A549 (cell line): ENCODE data around the gene FAAH. TPM values are rescaled to one million over a fixed set of nuclear protein-coding genes. Genes with fewer than 3 reads are reported as not detected.

Experiments used
- ATAC-seq, 2 experiments: fragments of 200-7000 bp in 1 of 2; fragments of >200 bp in 1 of 2; cut with Nextera tagmentation in 1 of 2; cut with Tn5 transposase in 1 of 2; 3 replicates each; pipeline versions ENCODE4 v1.8.0 to v1.9.1; 2018 to 2020; ENCODE audit warnings: mild to moderate bottlenecking in 1 of 2, moderate library complexity in 1 of 2
- CTCF ChIA-PET: fragments of 300-600 bp; sonication (Branson Sonifier 250); formaldehyde crosslinking; extraction: SDS; loops from one replicate; lab custom pipeline; 2021; ENCODE audit warnings: antibody characterized with exemption, inconsistent platforms; lab: Yijun Ruan, JAX
- POLR2A ChIA-PET: fragments of 350-600 bp; formaldehyde crosslinking; extraction: SDS; loops from one replicate; lab custom pipeline; 2021; ENCODE audit warnings: antibody characterized with exemption, inconsistent platforms; lab: Yijun Ruan, JAX
- DNase-seq, 2 experiments: peaks; one replicate each; pipeline versions ENCODE4 v3.0.0 to v3.0.0-alpha.2; 2011 to 2016; ENCODE audit warnings: low read depth in 1 of 2, low spot score in 1 of 2
- FAIRE-seq: peaks from 2 replicates; lab custom pipeline; 2011; peaks lifted over from hg19 to GRCh38; lab: Jason Lieb, UNC
- H3K27ac ChIP-seq, 2 experiments: fragments of >200 bp; sonication (Bioruptor Twin); formaldehyde crosslinking; 3 replicates each; pipeline ENCODE4 v1.5.1; 2016 to 2017
- H3K4me1 ChIP-seq: fragments of >200 bp; sonication (Bioruptor Twin); formaldehyde crosslinking; 3 replicates; pipeline ENCODE4 v1.6.1; 2016
- H3K4me2 ChIP-seq: fragments of >200 bp; sonication (Bioruptor Twin); formaldehyde crosslinking; 3 replicates; pipeline ENCODE4 v1.6.1; 2016
- H3K4me3 ChIP-seq: fragments of >200 bp; sonication (Bioruptor Twin); formaldehyde crosslinking; 3 replicates; pipeline ENCODE4 v1.5.1; 2016
- H3K9me3 ChIP-seq: fragments of >200 bp; sonication (Bioruptor Twin); formaldehyde crosslinking; 3 replicates; pipeline ENCODE4 v1.6.1; 2016
- BHLHE40 ChIP-seq: IDR thresholded peaks from 2 replicates; pipeline ENCODE4 v1.6.1; 2012; ENCODE audit warnings: low read depth, low read length, inconsistent platforms
- EHF ChIP-seq: fragments of 250-450 bp; sonication (Bioruptor Pico); IDR thresholded peaks from 2 replicates; pipeline ENCODE4 v1.5.0; 2020; ENCODE audit warnings: mild to moderate bottlenecking
- EP300 ChIP-seq, 2 experiments: fragments of >200 bp; sonication (Bioruptor Twin); formaldehyde crosslinking; IDR thresholded peaks; 2 replicates in 1 of 2; 3 replicates in 1 of 2; pipeline ENCODE4 v1.6.1; 2016 to 2017
- FOSL2 ChIP-seq, 2 experiments: fragments of 450-650 bp in 1 of 2; fragments of >200 bp in 1 of 2; sonication (Bioruptor Twin) in 1 of 2; formaldehyde crosslinking; IDR thresholded peaks; 2 replicates each; pipeline versions ENCODE4 v1.5.0 to v1.6.1; 2016 to 2020; ENCODE audit warnings: mild to moderate bottlenecking in 1 of 2, moderate library complexity in 1 of 2
- FOXS1 ChIP-seq: fragments of 250-450 bp; sonication (Bioruptor Pico); IDR thresholded peaks from 2 replicates; pipeline ENCODE4 v1.5.0; 2020; ENCODE audit warnings: mild to moderate bottlenecking, moderate library complexity
- HDAC2 ChIP-seq: fragments of 200-600 bp; sonication (generic); IDR thresholded peaks from 2 replicates; pipeline ENCODE4 v1.6.1; 2016
- HOXA7 ChIP-seq: fragments of 250-450 bp; sonication (Bioruptor Pico); IDR thresholded peaks from 2 replicates; pipeline ENCODE4 v1.5.0; 2020; ENCODE audit warnings: mild to moderate bottlenecking, moderate library complexity
- HOXB5 ChIP-seq: fragments of 250-450 bp; sonication (Bioruptor Pico); IDR thresholded peaks from 2 replicates; pipeline ENCODE4 v1.5.0; 2020; ENCODE audit warnings: mild to moderate bottlenecking, moderate library complexity
- JUN ChIP-seq, 2 experiments: fragments of >200 bp; sonication (Bioruptor Twin); formaldehyde crosslinking; IDR thresholded peaks; 2 replicates in 1 of 2; 3 replicates in 1 of 2; pipeline ENCODE4 v1.6.1; 2016 to 2017
- KDM1A ChIP-seq: fragments of 200-600 bp; sonication (generic); IDR thresholded peaks from 2 replicates; pipeline ENCODE4 v1.6.1; 2016; ENCODE audit warnings: low read depth, mild to moderate bottlenecking
- MAZ ChIP-seq: fragments of 150-350 bp; IDR thresholded peaks from 2 replicates; pipeline ENCODE4 v1.6.1; 2014; ENCODE audit warnings: antibody characterized with exemption, low read depth, low read length, borderline replicate concordance
- NFE2L2 ChIP-seq: fragments of 150-350 bp; conservative IDR thresholded peaks from 2 replicates; pipeline ENCODE4 v1.6.1; 2014; ENCODE audit warnings: low read length
- NPAS2 ChIP-seq: fragments of 250-450 bp; sonication (Bioruptor Pico); IDR thresholded peaks from 2 replicates; pipeline ENCODE4 v1.8.0; 2022; ENCODE audit warnings: mild to moderate bottlenecking, moderate library complexity, borderline replicate concordance
- PHF8 ChIP-seq: fragments of 200-600 bp; sonication (generic); IDR thresholded peaks from 2 replicates; pipeline ENCODE4 v1.6.1; 2016; ENCODE audit warnings: low read depth, mild to moderate bottlenecking, antibody characterized with exemption, moderate library complexity, borderline replicate concordance
- POLR2A ChIP-seq: IDR thresholded peaks from 2 replicates; pipeline ENCODE4 v1.6.1; 2012; ENCODE audit warnings: mild to moderate bottlenecking, low read length
- POLR2AphosphoS2 ChIP-seq: conservative IDR thresholded peaks from 2 replicates; pipeline ENCODE4 v1.6.1; 2012; ENCODE audit warnings: low read length, improper control_type of control experiment, inconsistent platforms
- RAD21 ChIP-seq, 2 experiments: fragments of >200 bp in 1 of 2; sonication (Bioruptor Twin) in 1 of 2; formaldehyde crosslinking in 1 of 2; IDR thresholded peaks in 1 of 2; conservative IDR thresholded peaks in 1 of 2; 2 replicates in 1 of 2; 3 replicates in 1 of 2; pipeline ENCODE4 v1.6.1; 2012 to 2018; ENCODE audit warnings: inconsistent platforms in 1 of 2
- RCOR1 ChIP-seq: fragments of 150-350 bp; IDR thresholded peaks from 2 replicates; pipeline ENCODE4 v1.6.1; 2014; ENCODE audit warnings: antibody characterized with exemption, low read length, low read depth
- RFX5 ChIP-seq: fragments of 450-650 bp; IDR thresholded peaks from 2 replicates; pipeline ENCODE4 v1.7.1; 2014; ENCODE audit warnings: antibody characterized with exemption, mild to moderate bottlenecking, moderate library complexity
- SREBF2 ChIP-seq: fragments of 450-650 bp; IDR thresholded peaks from 2 replicates; pipeline ENCODE4 v1.6.1; 2014; ENCODE audit warnings: mild to moderate bottlenecking, moderate library complexity
- TP53 ChIP-seq: fragments of 250-450 bp; sonication (Bioruptor Pico); IDR thresholded peaks from 2 replicates; pipeline ENCODE4 v1.5.0; 2021; ENCODE audit warnings: mild to moderate bottlenecking, moderate library complexity
- ZC3H11A ChIP-seq: fragments of 450-650 bp; IDR thresholded peaks from 2 replicates; pipeline ENCODE4 v1.6.1; 2014; ENCODE audit warnings: antibody characterized with exemption, mild to moderate bottlenecking
- WGBS: methylation state at CpG from one replicate; pipeline ENCODE4 v1.1.6; 2017; ENCODE audit errors: missing lambda C conversion rate; 5-methylcytosine and 5-hydroxymethylcytosine counted together
- polyA plus RNA-seq, 4 experiments: library from polyadenylated mRNA; depleted of rRNA in 3 of 4; stranded (reverse); fragments of >200 nt; fragmentation: RNase III in 1 of 4; extraction: RNeasy Plus Mini Kit Qiagen cat#74134 plus additional on column Dnase treatment in 1 of 4; gene quantifications; 2 replicates in 3 of 4; 3 replicates in 1 of 4; pipeline ENCODE4 v1.2.3, GENCODE V29; 2011 to 2017
- TF ChIP-seq, protein P1 (sequence below): fragments of 250-450 bp; sonication (Bioruptor Pico); IDR thresholded peaks from 2 replicates; pipeline ENCODE4 v1.5.0; 2021; ENCODE audit warnings: mild to moderate bottlenecking, moderate library complexity, borderline replicate concordance
- TF ChIP-seq, protein P2 (sequence below): IDR thresholded peaks from 2 replicates; pipeline ENCODE4 v1.6.1; 2012
- TF ChIP-seq, protein P3 (sequence below): IDR thresholded peaks from 2 replicates; pipeline ENCODE4 v1.6.1; 2012; ENCODE audit warnings: low read depth, borderline replicate concordance
- TF ChIP-seq, protein P4 (sequence below): fragments of >200 bp; sonication (Bioruptor Twin); formaldehyde crosslinking; IDR thresholded peaks from 3 replicates; pipeline ENCODE4 v1.6.1; 2016
- TF ChIP-seq, protein P5 (sequence below): fragments of 200-600 bp; sonication (generic); IDR thresholded peaks from 2 replicates; pipeline ENCODE4 v1.6.1; 2016; ENCODE audit warnings: antibody characterized with exemption, mild to moderate bottlenecking, moderate library complexity
- TF ChIP-seq, protein P6 (sequence below): fragments of >200 bp; sonication (Bioruptor Twin); formaldehyde crosslinking; IDR thresholded peaks from 3 replicates; pipeline ENCODE4 v1.5.1; 2016
- TF ChIP-seq, protein P7 (sequence below): IDR thresholded peaks from 2 replicates; pipeline ENCODE4 v1.6.1; 2012

FAAH gene
- polyA plus RNA-seq, 2 of the 4 experiments (the other 2 are of a cell fraction) = 1.2 to 1.3 TPM

DNA sequence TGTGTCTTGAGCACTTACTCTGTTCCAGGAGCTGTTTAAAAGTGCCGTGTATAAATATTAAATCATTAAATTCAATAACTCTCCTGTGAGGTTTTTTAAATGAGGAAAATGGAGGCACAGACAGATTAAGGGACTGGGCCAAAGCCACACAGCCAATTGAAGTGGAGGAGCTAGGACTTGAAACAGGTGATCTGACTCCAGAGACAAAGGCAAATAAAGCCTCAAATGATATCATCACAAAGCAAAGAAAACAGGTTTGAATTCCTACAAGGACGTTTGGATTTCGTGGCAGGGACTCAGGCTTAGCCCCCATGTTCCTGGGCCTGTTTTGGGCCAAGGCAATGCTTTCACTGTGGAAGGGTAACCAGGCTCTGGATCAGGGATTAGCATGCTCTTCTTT lies 50.3 kb downstream of the FAAH start:
- DNase-seq = no peak
- FAIRE-seq = no peak
- Histone ChIP-seq H3K4me3 (no peak overlapping the region), H3K4me2 (no peak overlapping the region), H3K4me1 (no peaks in the 10 kb centered on the region), H3K9me3 (no peaks in the 10 kb centered on the region), H3K27ac (no peak overlapping the region)
- ChIA-PET POLR2A (no interaction called here), CTCF (interaction anchor here (1.3 to 12.1 kb wide), 4 partner anchors 11 to 103 kb away, joined by 3 to 235 read pairs (median 18); a partner anchor contains a TSS)
- WGBS = 38% methylated on average over 3 of the region's 3 CpGs
- TF ChIP-seq MAZ (no peak), PHF8 (no peak), NFE2L2 (no peak), KDM1A (no peak), ZC3H11A (no peak), FOXS1 (CRISPR knock-in tag) (no peak), RFX5 (no peak), JUN (IDR thresholded peaks at IDR 0.05) (no peak), RAD21 (conservative IDR thresholded peaks at IDR 0.05 in 1 of 2, IDR thresholded peaks at IDR 0.05 in 1 of 2) (no peak), TP53 (no peak), HOXB5 (CRISPR knock-in tag) (no peak), BHLHE40 (no peak), HOXA7 (no peak), POLR2A (no peak), RCOR1 (no peak), SREBF2 (no peak)
- TF ChIP-seq, protein P1, sequence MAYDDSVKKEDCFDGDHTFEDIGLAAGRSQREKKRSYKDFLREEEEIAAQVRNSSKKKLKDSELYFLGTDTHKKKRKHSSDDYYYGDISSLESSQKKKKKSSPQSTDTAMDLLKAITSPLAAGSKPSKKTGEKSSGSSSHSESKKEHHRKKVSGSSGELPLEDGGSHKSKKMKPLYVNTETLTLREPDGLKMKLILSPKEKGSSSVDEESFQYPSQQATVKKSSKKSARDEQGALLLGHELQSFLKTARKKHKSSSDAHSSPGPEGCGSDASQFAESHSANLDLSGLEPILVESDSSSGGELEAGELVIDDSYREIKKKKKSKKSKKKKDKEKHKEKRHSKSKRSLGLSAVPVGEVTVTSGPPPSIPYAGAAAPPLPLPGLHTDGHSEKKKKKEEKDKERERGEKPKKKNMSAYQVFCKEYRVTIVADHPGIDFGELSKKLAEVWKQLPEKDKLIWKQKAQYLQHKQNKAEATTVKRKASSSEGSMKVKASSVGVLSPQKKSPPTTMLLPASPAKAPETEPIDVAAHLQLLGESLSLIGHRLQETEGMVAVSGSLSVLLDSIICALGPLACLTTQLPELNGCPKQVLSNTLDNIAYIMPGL (CRISPR knock-in tag) = no peak
- TF ChIP-seq, protein P2, sequence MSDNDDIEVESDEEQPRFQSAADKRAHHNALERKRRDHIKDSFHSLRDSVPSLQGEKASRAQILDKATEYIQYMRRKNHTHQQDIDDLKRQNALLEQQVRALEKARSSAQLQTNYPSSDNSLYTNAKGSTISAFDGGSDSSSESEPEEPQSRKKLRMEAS = no peak
- TF ChIP-seq, protein P3, sequence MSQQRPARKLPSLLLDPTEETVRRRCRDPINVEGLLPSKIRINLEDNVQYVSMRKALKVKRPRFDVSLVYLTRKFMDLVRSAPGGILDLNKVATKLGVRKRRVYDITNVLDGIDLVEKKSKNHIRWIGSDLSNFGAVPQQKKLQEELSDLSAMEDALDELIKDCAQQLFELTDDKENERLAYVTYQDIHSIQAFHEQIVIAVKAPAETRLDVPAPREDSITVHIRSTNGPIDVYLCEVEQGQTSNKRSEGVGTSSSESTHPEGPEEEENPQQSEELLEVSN = no peak
- TF ChIP-seq, protein P4, sequence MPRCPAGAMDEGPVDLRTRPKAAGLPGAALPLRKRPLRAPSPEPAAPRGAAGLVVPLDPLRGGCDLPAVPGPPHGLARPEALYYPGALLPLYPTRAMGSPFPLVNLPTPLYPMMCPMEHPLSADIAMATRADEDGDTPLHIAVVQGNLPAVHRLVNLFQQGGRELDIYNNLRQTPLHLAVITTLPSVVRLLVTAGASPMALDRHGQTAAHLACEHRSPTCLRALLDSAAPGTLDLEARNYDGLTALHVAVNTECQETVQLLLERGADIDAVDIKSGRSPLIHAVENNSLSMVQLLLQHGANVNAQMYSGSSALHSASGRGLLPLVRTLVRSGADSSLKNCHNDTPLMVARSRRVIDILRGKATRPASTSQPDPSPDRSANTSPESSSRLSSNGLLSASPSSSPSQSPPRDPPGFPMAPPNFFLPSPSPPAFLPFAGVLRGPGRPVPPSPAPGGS = no peak
- no peak for ATAC-seq

DNA sequence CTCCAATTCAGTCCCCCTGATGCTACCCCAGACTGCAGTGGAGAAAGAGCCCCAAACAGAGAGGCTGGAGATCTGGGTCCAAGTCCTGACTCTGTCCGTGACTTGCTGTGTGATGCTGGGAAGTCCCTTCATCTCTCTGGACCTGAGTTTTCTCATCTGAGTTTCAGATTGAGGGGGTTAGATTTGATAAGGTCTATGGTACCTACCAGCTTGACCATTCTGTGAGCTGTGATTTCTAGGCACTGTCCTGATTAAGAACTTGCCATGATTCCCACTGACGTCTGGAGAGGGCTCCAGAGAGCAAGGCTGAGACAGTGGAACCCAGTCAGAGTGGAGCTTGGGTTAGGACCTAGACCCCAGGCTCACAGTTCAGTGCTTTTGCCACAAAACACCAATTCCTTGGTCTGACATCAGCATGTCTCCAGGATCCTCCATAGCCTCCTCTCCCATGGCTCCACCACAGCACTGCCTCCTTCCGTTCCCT lies 51.7 kb downstream of the FAAH start:
- no peak for FAIRE-seq
- Histone ChIP-seq H3K9me3 (no peaks in the 10 kb centered on the region), H3K4me3 (no peak overlapping the region), H3K4me1 (peaks cover 7% of the 10 kb centered on the region; the same call in 1 of the 3 replicates), H3K4me2 (no peak overlapping the region), H3K27ac (no peak overlapping the region)
- ChIA-PET POLR2A (no interaction called here), CTCF (interaction anchor here (0.7 to 12.1 kb wide), 8 partner anchors 12 to 115 kb away, joined by 3 to 235 read pairs (median 13); a partner anchor contains a TSS)
- no peak for DNase-seq
- WGBS = 54% methylated on average over 3 of the region's 3 CpGs
- no peak for ATAC-seq
- no peak for TF ChIP-seq FOSL2 (IDR thresholded peaks at IDR 0.05)
- TF ChIP-seq FOSL2 (CRISPR knock-in tag; IDR thresholded peaks at IDR 0.05) = no peak
- no peak for TF ChIP-seq NPAS2
- TF ChIP-seq EHF (CRISPR knock-in tag) = no peak
- TF ChIP-seq, protein P5, sequence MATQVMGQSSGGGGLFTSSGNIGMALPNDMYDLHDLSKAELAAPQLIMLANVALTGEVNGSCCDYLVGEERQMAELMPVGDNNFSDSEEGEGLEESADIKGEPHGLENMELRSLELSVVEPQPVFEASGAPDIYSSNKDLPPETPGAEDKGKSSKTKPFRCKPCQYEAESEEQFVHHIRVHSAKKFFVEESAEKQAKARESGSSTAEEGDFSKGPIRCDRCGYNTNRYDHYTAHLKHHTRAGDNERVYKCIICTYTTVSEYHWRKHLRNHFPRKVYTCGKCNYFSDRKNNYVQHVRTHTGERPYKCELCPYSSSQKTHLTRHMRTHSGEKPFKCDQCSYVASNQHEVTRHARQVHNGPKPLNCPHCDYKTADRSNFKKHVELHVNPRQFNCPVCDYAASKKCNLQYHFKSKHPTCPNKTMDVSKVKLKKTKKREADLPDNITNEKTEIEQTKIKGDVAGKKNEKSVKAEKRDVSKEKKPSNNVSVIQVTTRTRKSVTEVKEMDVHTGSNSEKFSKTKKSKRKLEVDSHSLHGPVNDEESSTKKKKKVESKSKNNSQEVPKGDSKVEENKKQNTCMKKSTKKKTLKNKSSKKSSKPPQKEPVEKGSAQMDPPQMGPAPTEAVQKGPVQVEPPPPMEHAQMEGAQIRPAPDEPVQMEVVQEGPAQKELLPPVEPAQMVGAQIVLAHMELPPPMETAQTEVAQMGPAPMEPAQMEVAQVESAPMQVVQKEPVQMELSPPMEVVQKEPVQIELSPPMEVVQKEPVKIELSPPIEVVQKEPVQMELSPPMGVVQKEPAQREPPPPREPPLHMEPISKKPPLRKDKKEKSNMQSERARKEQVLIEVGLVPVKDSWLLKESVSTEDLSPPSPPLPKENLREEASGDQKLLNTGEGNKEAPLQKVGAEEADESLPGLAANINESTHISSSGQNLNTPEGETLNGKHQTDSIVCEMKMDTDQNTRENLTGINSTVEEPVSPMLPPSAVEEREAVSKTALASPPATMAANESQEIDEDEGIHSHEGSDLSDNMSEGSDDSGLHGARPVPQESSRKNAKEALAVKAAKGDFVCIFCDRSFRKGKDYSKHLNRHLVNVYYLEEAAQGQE = no peak
- TF ChIP-seq HDAC2 = no peak
- no peak for TF ChIP-seq MAZ
- TF ChIP-seq POLR2AphosphoS2 = no peak
- no peak for TF ChIP-seq EP300 (IDR thresholded peaks at IDR 0.05)
- TF ChIP-seq, protein P6, sequence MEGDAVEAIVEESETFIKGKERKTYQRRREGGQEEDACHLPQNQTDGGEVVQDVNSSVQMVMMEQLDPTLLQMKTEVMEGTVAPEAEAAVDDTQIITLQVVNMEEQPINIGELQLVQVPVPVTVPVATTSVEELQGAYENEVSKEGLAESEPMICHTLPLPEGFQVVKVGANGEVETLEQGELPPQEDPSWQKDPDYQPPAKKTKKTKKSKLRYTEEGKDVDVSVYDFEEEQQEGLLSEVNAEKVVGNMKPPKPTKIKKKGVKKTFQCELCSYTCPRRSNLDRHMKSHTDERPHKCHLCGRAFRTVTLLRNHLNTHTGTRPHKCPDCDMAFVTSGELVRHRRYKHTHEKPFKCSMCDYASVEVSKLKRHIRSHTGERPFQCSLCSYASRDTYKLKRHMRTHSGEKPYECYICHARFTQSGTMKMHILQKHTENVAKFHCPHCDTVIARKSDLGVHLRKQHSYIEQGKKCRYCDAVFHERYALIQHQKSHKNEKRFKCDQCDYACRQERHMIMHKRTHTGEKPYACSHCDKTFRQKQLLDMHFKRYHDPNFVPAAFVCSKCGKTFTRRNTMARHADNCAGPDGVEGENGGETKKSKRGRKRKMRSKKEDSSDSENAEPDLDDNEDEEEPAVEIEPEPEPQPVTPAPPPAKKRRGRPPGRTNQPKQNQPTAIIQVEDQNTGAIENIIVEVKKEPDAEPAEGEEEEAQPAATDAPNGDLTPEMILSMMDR = no peak
- TF ChIP-seq FOXS1 (CRISPR knock-in tag) = no peak
- TF ChIP-seq RAD21 (conservative IDR thresholded peaks at IDR 0.05 in 1 of 2, IDR thresholded peaks at IDR 0.05 in 1 of 2) = no peak
- no peak for TF ChIP-seq RFX5
- TF ChIP-seq, protein P7, sequence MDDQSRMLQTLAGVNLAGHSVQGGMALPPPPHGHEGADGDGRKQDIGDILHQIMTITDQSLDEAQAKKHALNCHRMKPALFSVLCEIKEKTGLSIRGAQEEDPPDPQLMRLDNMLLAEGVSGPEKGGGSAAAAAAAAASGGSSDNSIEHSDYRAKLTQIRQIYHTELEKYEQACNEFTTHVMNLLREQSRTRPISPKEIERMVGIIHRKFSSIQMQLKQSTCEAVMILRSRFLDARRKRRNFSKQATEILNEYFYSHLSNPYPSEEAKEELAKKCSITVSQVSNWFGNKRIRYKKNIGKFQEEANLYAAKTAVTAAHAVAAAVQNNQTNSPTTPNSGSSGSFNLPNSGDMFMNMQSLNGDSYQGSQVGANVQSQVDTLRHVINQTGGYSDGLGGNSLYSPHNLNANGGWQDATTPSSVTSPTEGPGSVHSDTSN = no peak
